SW 1271 (cell line): Measurements from ENCODE around the gene NIFK.
"Not testable (repeated sequence)": the region's sequence is repeated elsewhere in the genome, so short reads cannot be mapped to it uniquely, and the experiment has no call there.

Source experiments
- DNase-seq, 2 experiments: peaks; one replicate each; lab custom pipeline; 2025; lab: John Stamatoyannopoulos, UW

NIFK gene

GRCh38 chr2:121734544-121734943 lies 2.1 kb downstream of the NIFK start:
- not testable (repeated sequence) for DNase-seq

- DNase-seq = no peak
Observed at GRCh38 chr2:121731366-121731765, 5.3 kb downstream of the NIFK start.

GRCh38 chr2:121727950-121728349 lies 8.7 kb downstream of the NIFK start:
- DNase-seq = no peak

GRCh38 chr2:121727332-121727731 lies 9.3 kb downstream of the NIFK start:
- DNase-seq = no peak

- no peak for DNase-seq
Observed at GRCh38 chr2:121723316-121723715, 13.4 kb downstream of the NIFK start.

- no peak for DNase-seq
Observed at GRCh38 chr2:121722479-121722878, 14.2 kb downstream of the NIFK start.

GRCh38 chr2:121721926-121722325 lies 14.7 kb downstream of the NIFK start:
- DNase-seq = no peak

- DNase-seq = no peak
Observed at GRCh38 chr2:121717529-121717928, 19.1 kb downstream of the NIFK start.

GRCh38 chr2:121716126-121716525 lies 20.5 kb downstream of the NIFK start:
- no peak for DNase-seq

- DNase-seq = not testable (repeated sequence)
Observed at GRCh38 chr2:121711481-121711880, 25.2 kb downstream of the NIFK start.

- DNase-seq = no peak
Observed at GRCh38 chr2:121710470-121711170, 26.1 kb downstream of the NIFK start.

GRCh38 chr2:121709776-121710469 lies 26.8 kb downstream of the NIFK start:
- DNase-seq = no peak

GRCh38 chr2:121707920-121708361 lies 28.7 kb downstream of the NIFK start:
- no peak for DNase-seq

GRCh38 chr2:121707344-121707919 lies 29.2 kb downstream of the NIFK start:
- DNase-seq = no peak

GRCh38 chr2:121705958-121706357 lies 30.7 kb downstream of the NIFK start:
- no peak for DNase-seq

GRCh38 chr2:121705390-121705789 lies 31.3 kb downstream of the NIFK start:
- DNase-seq = no peak

GRCh38 chr2:121701761-121702160 lies 34.9 kb downstream of the NIFK start:
- not testable (repeated sequence) for DNase-seq

- DNase-seq = peak; percentile 23 to 73
Observed at GRCh38 chr2:121699421-121700333, 37.0 kb downstream of the NIFK start.

- no peak for DNase-seq
Observed at GRCh38 chr2:121698318-121698930, 38.3 kb downstream of the NIFK start.

GRCh38 chr2:121697108-121697631 lies 39.5 kb downstream of the NIFK start:
- no peak for DNase-seq

GRCh38 chr2:121696410-121696930 lies 40.2 kb downstream of the NIFK start:
- DNase-seq = no peak
